Osteoblast (primary cell): ENCODE measurements around the gene RAP1GAP. TPM values are rescaled to one million over a fixed set of nuclear protein-coding genes. Genes with fewer than 3 reads are reported as not detected.
A peak's percentile ranks its signal among the peaks of the same experiment; 100 is the strongest.

Source experiments
- DNase-seq: peaks from one replicate; pipeline ENCODE4 v3.0.0; 2011; ENCODE audit warnings: low spot score, mixed read lengths; ENCODE audit not compliant: insufficient read length; ENCODE audit errors: missing footprints
- H2AFZ ChIP-seq: 2 replicates; pipeline ENCODE4 v1.6.0; 2011; ENCODE audit warnings: mild to moderate bottlenecking, low read length
- H3K27ac ChIP-seq: 2 replicates; pipeline ENCODE4 v1.5.1; 2011; ENCODE audit warnings: mild to moderate bottlenecking, low read depth, low read length, moderate library complexity
- H3K27me3 ChIP-seq: 2 replicates; pipeline ENCODE4 v1.6.0; 2012; ENCODE audit warnings: mild to moderate bottlenecking, control low read depth, inconsistent platforms, low read length, moderate library complexity; ENCODE audit not compliant: insufficient read depth
- H3K36me3 ChIP-seq: 2 replicates; pipeline ENCODE4 v1.5.1; 2011; ENCODE audit warnings: mild to moderate bottlenecking, low read length, control low read depth, moderate library complexity; ENCODE audit not compliant: insufficient read depth
- H3K4me1 ChIP-seq: 2 replicates; pipeline ENCODE4 v1.5.1; 2011; ENCODE audit warnings: mild to moderate bottlenecking, low read length, control low read depth, moderate library complexity; ENCODE audit not compliant: insufficient read depth
- H3K4me2 ChIP-seq: 2 replicates; pipeline ENCODE4 v1.6.0; 2011; ENCODE audit warnings: mild to moderate bottlenecking, low read length; ENCODE audit not compliant: insufficient read depth
- H3K4me3 ChIP-seq: fragments of 200-600 bp; sonication (generic); 3 replicates; pipeline ENCODE4 v1.5.1; 2012; ENCODE audit warnings: mild to moderate bottlenecking, low read length, inconsistent platforms; ENCODE audit not compliant: insufficient read depth
- H3K79me2 ChIP-seq: 2 replicates; pipeline ENCODE4 v1.6.0; 2012; ENCODE audit warnings: mild to moderate bottlenecking, low read length, control low read depth, inconsistent platforms; ENCODE audit not compliant: insufficient read depth
- H3K9me3 ChIP-seq: 2 replicates; pipeline ENCODE4 v1.5.1; 2011; ENCODE audit warnings: low read depth, low read length, control low read depth
- H4K20me1 ChIP-seq: 2 replicates; pipeline ENCODE4 v1.6.0; 2012; ENCODE audit warnings: mild to moderate bottlenecking, low read length, control low read depth; ENCODE audit not compliant: insufficient read depth
- CTCF ChIP-seq: IDR thresholded peaks from 2 replicates; pipeline ENCODE4 v1.5.1; 2011; ENCODE audit warnings: mild to moderate bottlenecking, low read depth, low read length, moderate library complexity; ENCODE audit errors: extremely low read depth
- total RNA-seq: library from RNA; depleted of rRNA; stranded (reverse); fragments of >200 nt; gene quantifications from 2 replicates; pipeline ENCODE4 v1.2.3, GENCODE V29; 2012

Gene RAP1GAP
- total RNA-seq, 1 donor: under 0.01 TPM

- Histone ChIP-seq H3K27ac (no peak overlapping the region), H3K27me3 (peaks cover 4% of the 10 kb centered on the region), H3K4me1 (no peaks in the 10 kb centered on the region), H3K9me3 (no peaks in the 10 kb centered on the region), H3K4me3 (no peak overlapping the region), H4K20me1 (no peaks in the 10 kb centered on the region), H2AFZ (no peak overlapping the region), H3K4me2 (no peak overlapping the region), H3K36me3 (no peaks in the 10 kb centered on the region), H3K79me2 (no peaks in the 10 kb centered on the region)
- DNase-seq: no peak
- no peak for TF ChIP-seq CTCF
Observed at GRCh38 chr1:21596628-21597027, 72.5 kb downstream of the RAP1GAP start.

- no peaks in the 10 kb centered on the region for H3K9me3 ChIP-seq
- H3K27ac ChIP-seq: no peak overlapping the region
- H2AFZ ChIP-seq: no peak overlapping the region
- H3K4me3 ChIP-seq: no peak overlapping the region
- H3K4me1 ChIP-seq: no peaks in the 10 kb centered on the region
- no peak overlapping the region for H3K4me2 ChIP-seq
- H3K36me3 ChIP-seq: no peaks in the 10 kb centered on the region
- DNase-seq: no peak
- H3K79me2 ChIP-seq: no peaks in the 10 kb centered on the region
- no peak for TF ChIP-seq CTCF
- H3K27me3 ChIP-seq: peaks cover 5% of the 10 kb centered on the region
- H4K20me1 ChIP-seq: no peaks in the 10 kb centered on the region
Observed at GRCh38 chr1:21596174-21596573, 73.0 kb downstream of the RAP1GAP start.

- no peak overlapping the region for H2AFZ ChIP-seq
- DNase-seq: peak; percentile 98
- no peaks in the 10 kb centered on the region for H3K79me2 ChIP-seq
- no peaks in the 10 kb centered on the region for H3K9me3 ChIP-seq
- peaks cover 11% of the 10 kb centered on the region for H3K27me3 ChIP-seq
- no peaks in the 10 kb centered on the region for H3K4me1 ChIP-seq
- peak; percentile 91 for TF ChIP-seq CTCF
- H3K27ac ChIP-seq: no peak overlapping the region
- no peaks in the 10 kb centered on the region for H4K20me1 ChIP-seq
- H3K4me2 ChIP-seq: no peak overlapping the region
- no peak overlapping the region for H3K4me3 ChIP-seq
- no peaks in the 10 kb centered on the region for H3K36me3 ChIP-seq
Observed at GRCh38 chr1:21594935-21595897, 73.9 kb downstream of the RAP1GAP start.

GRCh38 chr1:21594501-21594900, 74.7 kb downstream of the RAP1GAP start:
- Histone ChIP-seq H3K79me2 (no peaks in the 10 kb centered on the region), H3K36me3 (no peaks in the 10 kb centered on the region), H4K20me1 (no peaks in the 10 kb centered on the region), H3K4me1 (no peaks in the 10 kb centered on the region), H3K9me3 (no peaks in the 10 kb centered on the region), H2AFZ (no peak overlapping the region), H3K4me2 (no peak overlapping the region), H3K27ac (no peak overlapping the region), H3K27me3 (peaks cover 11% of the 10 kb centered on the region), H3K4me3 (no peak overlapping the region)
- peak; percentile 85 for DNase-seq
- TF ChIP-seq CTCF: no peak
